ENCODE data around the gene PDE4B.

PDE4B gene

GRCh38 chr1:66292305-66292704 is 499.6 kb downstream of the PDE4B start:
- no peak overlapping the region for H3K27ac Mint-ChIP-seq
- H3K36me3 Mint-ChIP-seq (ENCODE audit: low read depth): no peaks in the 10 kb centered on the region
- peaks cover 74% of the 10 kb centered on the region for H3K4me1 Mint-ChIP-seq (ENCODE audit: low read depth)
- no peak overlapping the region for H3K4me3 Mint-ChIP-seq
- peaks cover 5% of the 10 kb centered on the region for H3K9me3 Mint-ChIP-seq
- no peaks in the 10 kb centered on the region for H3K27me3 Mint-ChIP-seq

GRCh38 chr1:66292944-66293343 is 500.2 kb downstream of the PDE4B start:
- Mint-ChIP-seq H3K36me3 (ENCODE audit: low read depth) (no peaks in the 10 kb centered on the region), H3K4me1 (ENCODE audit: low read depth) (peaks cover 72% of the 10 kb centered on the region), H3K9me3 (peaks cover 5% of the 10 kb centered on the region), H3K4me3 (no peak overlapping the region), H3K27me3 (no peaks in the 10 kb centered on the region), H3K27ac (no peak overlapping the region)

- Mint-ChIP-seq H3K27ac (peak overlapping the region; percentile 86), H3K9me3 (peaks cover 2% of the 10 kb centered on the region), H3K4me1 (ENCODE audit: low read depth) (peaks cover 63% of the 10 kb centered on the region), H3K27me3 (no peaks in the 10 kb centered on the region), H3K4me3 (no peak overlapping the region), H3K36me3 (ENCODE audit: low read depth) (no peaks in the 10 kb centered on the region)
These were observed 502.1 kb downstream of the PDE4B start for GRCh38 chr1:66294707-66295370.

- Mint-ChIP-seq H3K27ac (peak overlapping the region; percentile 2), H3K9me3 (no peaks in the 10 kb centered on the region), H3K36me3 (ENCODE audit: low read depth) (no peaks in the 10 kb centered on the region), H3K27me3 (no peaks in the 10 kb centered on the region), H3K4me3 (no peak overlapping the region), H3K4me1 (ENCODE audit: low read depth) (peaks cover 63% of the 10 kb centered on the region)
These were observed 503.1 kb downstream of the PDE4B start for GRCh38 chr1:66295803-66296202.

- Mint-ChIP-seq H3K9me3 (no peaks in the 10 kb centered on the region), H3K4me1 (ENCODE audit: low read depth) (peaks cover 63% of the 10 kb centered on the region), H3K27ac (no peak overlapping the region), H3K4me3 (no peak overlapping the region), H3K36me3 (ENCODE audit: low read depth) (no peaks in the 10 kb centered on the region), H3K27me3 (no peaks in the 10 kb centered on the region)
These were observed 503.7 kb downstream of the PDE4B start for GRCh38 chr1:66296370-66296769.

GRCh38 chr1:66296951-66297350 is 504.3 kb downstream of the PDE4B start:
- Mint-ChIP-seq H3K4me3 (no peak overlapping the region), H3K27me3 (no peaks in the 10 kb centered on the region), H3K9me3 (no peaks in the 10 kb centered on the region), H3K4me1 (ENCODE audit: low read depth) (peaks cover 64% of the 10 kb centered on the region), H3K27ac (no peak overlapping the region), H3K36me3 (ENCODE audit: low read depth) (no peaks in the 10 kb centered on the region)

- Mint-ChIP-seq H3K27me3 (no peaks in the 10 kb centered on the region), H3K9me3 (no peaks in the 10 kb centered on the region), H3K4me3 (no peak overlapping the region), H3K27ac (no peak overlapping the region), H3K4me1 (ENCODE audit: low read depth) (peaks cover 65% of the 10 kb centered on the region), H3K36me3 (ENCODE audit: low read depth) (no peaks in the 10 kb centered on the region)
These were observed 505.8 kb downstream of the PDE4B start for GRCh38 chr1:66298464-66298863.

- H3K27me3 Mint-ChIP-seq: no peaks in the 10 kb centered on the region
- peak overlapping the region; percentile 87 for H3K27ac Mint-ChIP-seq
- no peaks in the 10 kb centered on the region for H3K36me3 Mint-ChIP-seq (ENCODE audit: low read depth)
- peaks cover 54% of the 10 kb centered on the region for H3K4me1 Mint-ChIP-seq (ENCODE audit: low read depth)
- H3K9me3 Mint-ChIP-seq: no peaks in the 10 kb centered on the region
- H3K4me3 Mint-ChIP-seq: peak overlapping the region; percentile 73
These were observed 507.7 kb downstream of the PDE4B start for GRCh38 chr1:66300280-66300971.

GRCh38 chr1:66300972-66301451 is 508.3 kb downstream of the PDE4B start:
- no peaks in the 10 kb centered on the region for H3K9me3 Mint-ChIP-seq
- peak overlapping the region; percentile 87 for H3K27ac Mint-ChIP-seq
- H3K4me1 Mint-ChIP-seq (ENCODE audit: low read depth): peaks cover 48% of the 10 kb centered on the region
- H3K27me3 Mint-ChIP-seq: no peaks in the 10 kb centered on the region
- peak overlapping the region; percentile 73 for H3K4me3 Mint-ChIP-seq
- H3K36me3 Mint-ChIP-seq (ENCODE audit: low read depth): no peaks in the 10 kb centered on the region

- H3K27ac Mint-ChIP-seq: peak overlapping the region; percentile 7
- no peaks in the 10 kb centered on the region for H3K27me3 Mint-ChIP-seq
- H3K36me3 Mint-ChIP-seq (ENCODE audit: low read depth): no peaks in the 10 kb centered on the region
- no peak overlapping the region for H3K4me3 Mint-ChIP-seq
- H3K9me3 Mint-ChIP-seq: no peaks in the 10 kb centered on the region
- H3K4me1 Mint-ChIP-seq (ENCODE audit: low read depth): peaks cover 36% of the 10 kb centered on the region
These were observed 509.6 kb downstream of the PDE4B start for GRCh38 chr1:66302184-66302742.

GRCh38 chr1:66302815-66303214 is 510.1 kb downstream of the PDE4B start:
- H3K9me3 Mint-ChIP-seq: no peaks in the 10 kb centered on the region
- H3K27ac Mint-ChIP-seq: no peak overlapping the region
- H3K27me3 Mint-ChIP-seq: no peaks in the 10 kb centered on the region
- peaks cover 36% of the 10 kb centered on the region for H3K4me1 Mint-ChIP-seq (ENCODE audit: low read depth)
- H3K4me3 Mint-ChIP-seq: no peak overlapping the region
- H3K36me3 Mint-ChIP-seq (ENCODE audit: low read depth): no peaks in the 10 kb centered on the region

GRCh38 chr1:66303646-66304045 is 511.0 kb downstream of the PDE4B start:
- Mint-ChIP-seq H3K4me1 (ENCODE audit: low read depth) (peaks cover 29% of the 10 kb centered on the region), H3K27ac (no peak overlapping the region), H3K36me3 (ENCODE audit: low read depth) (no peaks in the 10 kb centered on the region), H3K4me3 (no peak overlapping the region), H3K27me3 (no peaks in the 10 kb centered on the region), H3K9me3 (no peaks in the 10 kb centered on the region)

GRCh38 chr1:66304128-66304527 is 511.4 kb downstream of the PDE4B start:
- H3K27me3 Mint-ChIP-seq: no peaks in the 10 kb centered on the region
- H3K27ac Mint-ChIP-seq: no peak overlapping the region
- no peaks in the 10 kb centered on the region for H3K9me3 Mint-ChIP-seq
- H3K36me3 Mint-ChIP-seq (ENCODE audit: low read depth): no peaks in the 10 kb centered on the region
- peaks cover 29% of the 10 kb centered on the region for H3K4me1 Mint-ChIP-seq (ENCODE audit: low read depth)
- no peak overlapping the region for H3K4me3 Mint-ChIP-seq

GRCh38 chr1:66305927-66306326 is 513.2 kb downstream of the PDE4B start:
- no peak overlapping the region for H3K4me3 Mint-ChIP-seq
- H3K9me3 Mint-ChIP-seq: no peaks in the 10 kb centered on the region
- H3K4me1 Mint-ChIP-seq (ENCODE audit: low read depth): peaks cover 20% of the 10 kb centered on the region

GRCh38 chr1:66309006-66309741 is 516.5 kb downstream of the PDE4B start:
- Mint-ChIP-seq H3K4me1 (ENCODE audit: low read depth) (no peaks in the 10 kb centered on the region), H3K27me3 (no peaks in the 10 kb centered on the region), H3K9me3 (no peaks in the 10 kb centered on the region), H3K36me3 (ENCODE audit: low read depth) (no peaks in the 10 kb centered on the region), H3K27ac (no peak overlapping the region), H3K4me3 (no peak overlapping the region)

More at GRCh38 chr1:66305927-66306326, 513.2 kb downstream of the PDE4B start:
- no peak overlapping the region for H3K27ac Mint-ChIP-seq
- H3K27me3 Mint-ChIP-seq: no peaks in the 10 kb centered on the region
- H3K36me3 Mint-ChIP-seq (ENCODE audit: low read depth): no peaks in the 10 kb centered on the region

Measured in stimulated activated naive CD8-positive, alpha-beta T cell treated with anti-CD3 and anti-CD28 coated beads, Interleukin-15, Interleukin-2, amounts not matched to agents 100 ng/mL and 50 ng/mL, for 24 hours (primary cell).